ENCODE measurements around the gene WNK1. TPM values are rescaled to one million over a fixed set of nuclear protein-coding genes. Genes with fewer than 3 reads are reported as not detected.
"Not testable (repeated sequence)": the region's sequence is repeated elsewhere in the genome, so short reads cannot be mapped to it uniquely, and the experiment has no call there.

The WNK1 gene
- polyA plus RNA-seq, 3 donors = 8.7 to 57.2 (median 20.9) TPM

- DNase-seq = no peak
- Histone ChIP-seq H4K20me1 (ENCODE audit: insufficient read depth, low read length) (no peaks in the 10 kb centered on the region), H3K4me3 (replicated peaks in 1 of 3; ENCODE audit: low read depth in 2 of 3, low read length in 3 of 3) (no peak overlapping the region), H3K9ac (ENCODE audit: insufficient read depth, low read length, poor library complexity, severe bottlenecking) (no peak overlapping the region), H3K9me3 (replicated peaks in 1 of 2; ENCODE audit: control insufficient read depth in 1 of 2, insufficient read depth in 1 of 2, low read length in 2 of 2) (no peaks in the 10 kb centered on the region), H3K27ac (ENCODE audit: low read depth in 1 of 2, low read length in 2 of 2) (no peak overlapping the region), H3K27me3 (ENCODE audit: control insufficient read depth in 2 of 2, insufficient read depth in 2 of 2, low read length in 2 of 2) (no peaks in the 10 kb centered on the region), H3K79me2 (ENCODE audit: insufficient read depth, low read length) (peaks cover 3% of the 10 kb centered on the region), H2AFZ (ENCODE audit: insufficient read depth, low read depth, low read length, poor library complexity, severe bottlenecking) (no peak overlapping the region), H3K36me3 (replicated peaks in 1 of 2; ENCODE audit: control insufficient read depth in 1 of 2, insufficient read depth in 2 of 2, low read length in 2 of 2) (peaks cover 55 to 67% of the 10 kb centered on the region in 2 donors), H3K4me1 (ENCODE audit: control insufficient read depth in 1 of 2, insufficient read depth in 2 of 2, low read length in 2 of 2) (no peaks in the 10 kb centered on the region), H3K4me2 (replicated peaks; ENCODE audit: extremely low read depth, low read length, poor library complexity, severe bottlenecking) (no peak overlapping the region)
- no peak overlapping the region for H3K4me3 Mint-ChIP-seq
- no peaks in the 10 kb centered on the region for H3K9me3 Mint-ChIP-seq
- peaks cover 48 to 72% of the 10 kb centered on the region in 2 donors for H3K36me3 Mint-ChIP-seq
- TF ChIP-seq CTCF (IDR thresholded peaks at IDR 0.05) = no peak
- 92% methylated on average over 5 of the region's 5 CpGs for WGBS (ENCODE audit: insufficient coverage)
- no peaks in the 10 kb centered on the region for H3K4me1 Mint-ChIP-seq
- intact Hi-C loops (cut with micrococcal nuclease) = no loop called here
- H3K27ac Mint-ChIP-seq = no peak overlapping the region
- no peaks in the 10 kb centered on the region for H3K27me3 Mint-ChIP-seq (ENCODE audit: low read depth in 3 of 3)
Measured at GRCh38 chr12:931060-931459, 178.7 kb downstream of the WNK1 start.

DNA sequence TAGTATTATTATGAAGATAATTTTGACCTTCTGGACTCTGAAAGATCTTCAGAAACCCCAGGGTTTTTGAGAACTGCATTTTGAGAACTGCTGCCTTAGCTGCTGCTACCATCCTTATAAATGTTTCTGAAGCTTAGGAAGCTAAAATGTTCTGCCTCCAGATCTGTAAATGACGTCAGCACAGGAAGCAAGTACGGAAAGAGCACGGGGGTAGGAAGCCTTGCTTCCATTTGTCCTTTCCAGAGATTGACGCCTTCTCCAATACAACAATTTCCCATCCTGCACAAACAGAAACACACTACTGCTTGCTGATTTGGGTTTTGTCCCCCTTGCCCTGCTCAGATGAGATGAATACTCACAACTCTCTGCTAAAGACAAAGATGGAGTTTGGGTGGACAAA, 179.2 kb downstream of the WNK1 start:
- no peaks in the 10 kb centered on the region for H3K9me3 Mint-ChIP-seq
- Histone ChIP-seq H3K36me3 (replicated peaks in 1 of 2; ENCODE audit: control insufficient read depth in 1 of 2, insufficient read depth in 2 of 2, low read length in 2 of 2) (peaks cover 50 to 64% of the 10 kb centered on the region in 2 donors), H2AFZ (ENCODE audit: insufficient read depth, low read depth, low read length, poor library complexity, severe bottlenecking) (no peak overlapping the region), H3K4me1 (ENCODE audit: control insufficient read depth in 1 of 2, insufficient read depth in 2 of 2, low read length in 2 of 2) (no peaks in the 10 kb centered on the region), H3K9ac (ENCODE audit: insufficient read depth, low read length, poor library complexity, severe bottlenecking) (no peak overlapping the region), H3K4me2 (replicated peaks; ENCODE audit: extremely low read depth, low read length, poor library complexity, severe bottlenecking) (no peak overlapping the region), H3K27ac (ENCODE audit: low read depth in 1 of 2, low read length in 2 of 2) (no peak overlapping the region), H3K9me3 (replicated peaks in 1 of 2; ENCODE audit: control insufficient read depth in 1 of 2, insufficient read depth in 1 of 2, low read length in 2 of 2) (no peaks in the 10 kb centered on the region), H3K27me3 (ENCODE audit: control insufficient read depth in 2 of 2, insufficient read depth in 2 of 2, low read length in 2 of 2) (no peaks in the 10 kb centered on the region), H3K79me2 (ENCODE audit: insufficient read depth, low read length) (peaks cover 3% of the 10 kb centered on the region), H4K20me1 (ENCODE audit: insufficient read depth, low read length) (no peaks in the 10 kb centered on the region), H3K4me3 (replicated peaks in 1 of 3; ENCODE audit: low read depth in 2 of 3, low read length in 3 of 3) (no peak overlapping the region)
- intact Hi-C loops (cut with micrococcal nuclease) = no loop called here
- H3K4me1 Mint-ChIP-seq = no peaks in the 10 kb centered on the region
- WGBS (ENCODE audit: insufficient coverage) = 81% methylated on average over 3 of the region's 4 CpGs
- no peak for TF ChIP-seq CTCF (IDR thresholded peaks at IDR 0.05)
- no peaks in the 10 kb centered on the region for H3K27me3 Mint-ChIP-seq (ENCODE audit: low read depth in 3 of 3)
- peaks cover 46 to 69% of the 10 kb centered on the region in 2 donors for H3K36me3 Mint-ChIP-seq
- H3K27ac Mint-ChIP-seq = no peak overlapping the region
- H3K4me3 Mint-ChIP-seq = no peak overlapping the region
- no peak for DNase-seq

DNA sequence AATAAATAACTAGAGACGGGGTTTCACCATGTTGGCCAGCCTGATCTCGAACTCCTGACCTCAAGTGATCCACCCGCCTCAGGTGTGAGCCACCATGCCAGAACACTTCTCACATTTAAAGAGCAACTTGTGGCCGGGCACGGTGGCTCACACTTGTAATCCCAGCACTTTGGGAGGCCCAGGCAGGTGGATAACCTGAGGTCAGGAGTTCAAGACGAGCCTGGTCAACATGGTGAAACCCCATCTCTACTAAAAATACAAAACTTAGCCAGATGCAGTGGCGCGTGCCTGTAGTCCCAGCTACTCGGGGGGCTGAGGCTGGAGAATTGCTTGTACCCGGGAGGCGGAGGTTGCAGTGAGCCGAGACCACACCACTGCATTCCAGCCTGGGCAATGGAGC, 183.5 kb downstream of the WNK1 start:
- H3K4me1 Mint-ChIP-seq; H3K9me3 Mint-ChIP-seq; intact Hi-C loops (cut with micrococcal nuclease); H3K4me1 ChIP-seq (ENCODE audit: control insufficient read depth in 1 of 2, insufficient read depth in 2 of 2, low read length in 2 of 2); H3K4me2 ChIP-seq (replicated peaks; ENCODE audit: extremely low read depth, low read length, poor library complexity, severe bottlenecking); DNase-seq; H3K27me3 Mint-ChIP-seq (ENCODE audit: low read depth in 3 of 3); H3K4me3 Mint-ChIP-seq; H3K27ac ChIP-seq (ENCODE audit: low read depth in 1 of 2, low read length in 2 of 2); H3K9ac ChIP-seq (ENCODE audit: insufficient read depth, low read length, poor library complexity, severe bottlenecking); H3K27ac Mint-ChIP-seq; H3K27me3 ChIP-seq (ENCODE audit: control insufficient read depth in 2 of 2, insufficient read depth in 2 of 2, low read length in 2 of 2); H3K4me3 ChIP-seq (replicated peaks in 1 of 3; ENCODE audit: low read depth in 2 of 3, low read length in 3 of 3); H4K20me1 ChIP-seq (ENCODE audit: insufficient read depth, low read length); H3K9me3 ChIP-seq (replicated peaks in 1 of 2; ENCODE audit: control insufficient read depth in 1 of 2, insufficient read depth in 1 of 2, low read length in 2 of 2); H2AFZ ChIP-seq (ENCODE audit: insufficient read depth, low read depth, low read length, poor library complexity, severe bottlenecking): not testable (repeated sequence)
- peaks cover 31% of the 10 kb centered on the region for H3K79me2 ChIP-seq (ENCODE audit: insufficient read depth, low read length)
- H3K36me3 ChIP-seq (replicated peaks in 1 of 2; ENCODE audit: control insufficient read depth in 1 of 2, insufficient read depth in 2 of 2, low read length in 2 of 2) = peaks cover 17 to 58% of the 10 kb centered on the region in 2 donors
- 100% methylated on average over 5 of the region's 12 CpGs for WGBS (ENCODE audit: insufficient coverage)
- H3K36me3 Mint-ChIP-seq = peaks cover 46 to 67% of the 10 kb centered on the region in 2 donors
